NCI-H2227 treated with DMSO at 0.1 percent for 48 hours (cell line): Measurements from ENCODE around the gene IP6K3.

Experiments used
- DNase-seq: peaks from one replicate; lab custom pipeline; 2025; lab: John Stamatoyannopoulos, UW

IP6K3 gene

DNA sequence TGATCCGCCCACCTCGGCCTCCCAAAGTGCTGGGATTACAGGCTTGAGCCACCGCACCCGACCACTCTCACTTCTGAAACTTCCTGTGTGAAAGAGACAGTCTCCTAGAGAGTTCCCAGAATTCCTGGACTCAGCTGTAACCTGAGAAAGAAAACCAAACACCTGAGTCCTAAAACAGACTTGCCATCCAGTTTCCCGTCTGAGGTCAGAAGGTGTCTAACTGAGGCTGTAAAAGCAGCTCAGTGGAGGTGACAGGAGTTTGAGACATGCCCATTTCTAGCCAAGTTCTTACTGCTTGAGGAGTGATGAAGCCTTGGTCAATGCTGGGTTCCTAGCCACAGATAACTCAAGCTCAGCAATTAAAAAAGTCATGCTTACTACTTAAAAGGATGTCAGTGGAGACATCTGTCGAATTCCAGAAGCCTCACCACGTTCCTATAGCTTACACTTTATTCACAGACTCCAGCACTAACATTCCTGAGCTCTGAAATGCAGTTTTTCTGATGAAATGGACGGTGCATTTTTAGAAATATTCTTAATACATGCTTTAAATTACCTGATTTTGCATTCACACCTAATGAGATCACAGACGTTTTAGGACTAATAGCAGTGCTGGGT lies 41.3 kb downstream of the IP6K3 start:
- DNase-seq: no peak

DNA sequence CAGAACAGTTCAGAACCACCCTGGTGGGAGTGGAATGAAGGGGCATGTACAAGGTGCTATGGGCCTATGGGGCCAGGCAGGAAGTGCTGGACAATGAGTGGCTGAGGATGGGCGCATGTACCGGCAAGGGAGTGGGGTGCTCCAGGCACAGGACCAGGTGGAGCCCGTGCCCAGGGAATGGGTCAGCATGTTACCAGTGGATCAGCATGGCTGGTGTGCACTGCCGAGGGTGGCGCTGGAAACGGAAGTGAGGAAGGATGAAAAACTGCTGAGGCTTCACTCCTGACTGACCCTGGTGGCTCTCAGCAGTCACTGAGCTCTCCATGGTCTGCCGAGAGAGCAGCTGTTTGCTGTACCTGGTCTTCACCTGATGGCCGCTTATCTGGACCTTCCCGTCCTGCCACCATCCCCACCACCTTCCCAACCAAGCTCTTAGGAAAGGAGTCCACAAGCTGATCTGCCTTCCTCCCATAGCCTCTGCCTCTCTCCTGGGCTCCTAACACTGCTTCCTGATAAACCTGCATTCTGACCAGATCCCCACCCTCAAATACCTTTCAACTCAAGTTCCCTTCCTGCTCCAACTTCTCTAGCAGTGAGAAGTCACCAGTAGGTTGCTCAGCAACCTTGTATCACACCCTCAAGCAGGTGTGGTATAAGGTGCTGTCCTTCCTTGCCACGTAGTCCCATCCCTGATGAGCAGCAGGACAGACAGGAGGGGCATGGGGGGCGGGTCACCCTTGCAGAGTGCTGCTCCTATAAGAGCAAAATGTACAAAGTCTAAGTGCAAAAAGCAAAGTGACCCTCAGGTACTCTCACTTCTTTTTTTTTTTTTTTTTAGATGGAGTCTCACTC lies 42.3 kb downstream of the IP6K3 start:
- no peak for DNase-seq

DNA sequence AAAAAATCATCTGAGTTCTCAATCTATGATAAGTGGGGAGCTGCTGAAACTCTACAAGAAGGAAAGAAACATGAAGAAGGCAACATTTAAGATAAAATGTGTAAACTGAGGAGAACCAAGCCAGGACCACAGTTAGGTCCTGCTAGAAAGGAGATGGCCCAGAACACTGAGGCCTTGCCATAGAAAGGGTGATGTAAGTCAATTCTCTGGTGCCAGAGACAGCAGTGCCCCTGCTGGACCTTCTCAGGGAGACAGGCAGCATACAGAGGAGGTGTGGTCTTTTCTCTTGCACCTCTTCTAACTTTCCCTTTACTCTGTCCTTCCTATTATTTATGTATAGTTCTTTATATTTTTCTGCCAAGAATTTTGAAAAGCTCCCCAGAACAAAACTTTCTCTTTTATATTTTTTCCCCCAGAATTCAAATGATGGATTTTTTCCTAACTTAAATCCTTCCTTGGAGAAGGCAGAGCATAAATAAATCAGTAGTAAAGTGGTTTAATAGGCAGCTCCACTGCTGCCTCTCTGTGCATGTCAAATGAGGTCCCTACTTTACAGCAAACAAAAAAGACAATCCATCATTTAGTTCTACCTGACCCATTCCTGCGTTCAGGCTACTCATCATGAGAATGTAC lies 44.2 kb downstream of the IP6K3 start:
- DNase-seq: peak; percentile 14

DNA sequence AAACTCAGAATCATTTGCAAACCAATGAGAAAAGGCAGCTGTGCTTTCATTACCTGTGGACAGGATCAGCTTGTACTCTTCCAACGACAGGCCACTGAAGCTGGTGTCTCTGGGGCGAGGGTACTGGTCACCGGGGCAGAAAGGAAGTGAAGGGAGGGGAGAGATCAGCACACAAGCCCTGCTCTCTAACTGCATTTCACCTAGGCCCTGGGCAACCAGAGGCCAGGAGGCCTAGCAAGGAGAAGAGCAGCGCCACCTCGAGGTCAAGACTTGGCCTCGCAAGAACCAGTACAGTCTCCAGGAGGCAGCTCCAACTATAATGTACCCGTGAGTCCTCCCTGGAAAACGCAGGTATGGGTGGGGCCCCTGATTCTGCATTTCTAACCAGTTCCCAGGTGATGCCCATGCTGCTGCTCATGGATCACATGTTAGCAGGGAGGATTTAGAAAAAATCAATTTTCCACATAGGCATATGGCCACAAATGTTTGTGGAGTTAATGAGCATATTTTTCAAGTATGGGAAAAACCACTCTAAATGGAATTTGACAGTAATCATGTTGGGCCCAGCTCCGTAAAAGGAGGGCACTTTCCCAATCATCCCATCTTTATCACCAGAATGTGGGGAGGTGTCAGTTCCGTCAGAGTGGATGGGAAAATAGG lies 46.2 kb downstream of the IP6K3 start:
- peak; percentile 29 for DNase-seq

DNA sequence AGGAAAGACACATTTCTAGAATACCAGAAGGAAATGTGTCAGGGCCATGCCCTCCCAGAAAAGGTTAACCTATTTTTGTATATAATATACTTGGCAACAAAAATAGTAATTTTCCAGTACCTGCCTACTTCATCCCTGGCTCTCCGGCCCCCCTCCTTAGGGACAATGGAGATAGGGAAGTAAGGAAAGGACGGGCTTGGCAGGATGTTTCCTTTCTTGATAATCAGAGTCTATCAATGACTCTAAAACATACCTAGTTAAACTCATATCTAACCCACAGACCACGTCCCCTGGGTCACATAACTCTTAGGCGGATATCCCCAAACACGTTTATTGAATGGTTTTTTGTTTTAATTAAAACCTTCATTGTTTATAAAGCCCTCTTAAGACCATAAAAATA lies 47.0 kb downstream of the IP6K3 start:
- DNase-seq: no peak

DNA sequence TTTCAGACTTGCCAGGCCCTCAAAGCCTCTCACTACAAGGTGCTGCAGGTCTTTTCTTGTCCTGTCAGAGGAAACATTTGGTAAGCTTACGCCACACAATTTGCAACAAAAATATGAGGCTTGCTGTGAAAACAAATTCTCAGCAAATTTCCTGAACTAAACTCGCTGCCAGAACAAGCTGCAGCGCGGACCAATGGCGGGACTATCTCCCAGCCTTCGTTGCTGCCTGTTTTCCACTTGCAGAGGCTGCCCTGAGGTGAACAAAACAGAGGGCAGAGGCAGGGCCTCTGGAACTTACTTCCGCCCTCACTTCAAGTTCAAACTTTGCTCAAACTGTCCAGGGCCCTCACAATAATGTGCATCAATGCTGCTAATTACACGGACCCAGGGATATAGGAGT lies 47.6 kb downstream of the IP6K3 start:
- DNase-seq: no peak

DNA sequence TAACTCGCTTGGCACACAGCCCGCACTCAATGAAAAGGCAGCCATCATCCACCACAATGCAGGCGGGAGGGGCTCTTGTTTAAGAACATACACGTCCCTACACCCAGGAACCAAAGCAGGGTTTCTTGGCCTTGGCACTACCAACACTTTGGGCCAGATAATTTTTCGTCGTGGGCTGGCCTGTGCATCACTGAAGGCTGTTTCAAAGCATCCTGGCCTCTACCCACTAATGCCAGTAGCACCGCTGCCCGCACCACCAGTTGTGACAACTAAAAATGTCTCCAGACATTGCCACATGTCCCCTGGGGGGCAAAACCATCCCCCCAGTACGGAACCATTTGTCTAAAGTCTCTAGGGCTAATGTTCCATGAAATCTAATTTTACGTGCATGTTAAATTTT lies 48.2 kb downstream of the IP6K3 start:
- DNase-seq: no peak

DNA sequence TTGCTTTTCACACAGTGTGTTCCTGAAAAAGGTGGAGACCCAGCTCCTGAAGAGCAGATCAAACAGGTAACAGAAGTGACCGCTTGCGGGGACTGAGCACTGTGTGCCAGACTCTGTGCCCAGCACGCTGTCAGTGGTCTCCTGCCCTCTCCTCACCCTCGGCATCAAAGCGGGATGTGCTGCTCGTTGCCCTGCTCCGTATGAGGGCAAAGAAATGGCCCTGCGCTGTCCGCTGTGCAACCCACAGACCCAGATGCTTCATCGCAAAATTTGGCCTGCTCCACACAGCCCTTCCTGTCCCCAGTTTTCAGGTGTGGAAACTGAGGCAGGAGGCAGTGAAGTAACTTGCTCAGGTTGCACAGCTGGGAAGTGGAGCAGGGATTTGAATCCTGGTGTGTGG lies 48.9 kb downstream of the IP6K3 start:
- no peak for DNase-seq

DNA sequence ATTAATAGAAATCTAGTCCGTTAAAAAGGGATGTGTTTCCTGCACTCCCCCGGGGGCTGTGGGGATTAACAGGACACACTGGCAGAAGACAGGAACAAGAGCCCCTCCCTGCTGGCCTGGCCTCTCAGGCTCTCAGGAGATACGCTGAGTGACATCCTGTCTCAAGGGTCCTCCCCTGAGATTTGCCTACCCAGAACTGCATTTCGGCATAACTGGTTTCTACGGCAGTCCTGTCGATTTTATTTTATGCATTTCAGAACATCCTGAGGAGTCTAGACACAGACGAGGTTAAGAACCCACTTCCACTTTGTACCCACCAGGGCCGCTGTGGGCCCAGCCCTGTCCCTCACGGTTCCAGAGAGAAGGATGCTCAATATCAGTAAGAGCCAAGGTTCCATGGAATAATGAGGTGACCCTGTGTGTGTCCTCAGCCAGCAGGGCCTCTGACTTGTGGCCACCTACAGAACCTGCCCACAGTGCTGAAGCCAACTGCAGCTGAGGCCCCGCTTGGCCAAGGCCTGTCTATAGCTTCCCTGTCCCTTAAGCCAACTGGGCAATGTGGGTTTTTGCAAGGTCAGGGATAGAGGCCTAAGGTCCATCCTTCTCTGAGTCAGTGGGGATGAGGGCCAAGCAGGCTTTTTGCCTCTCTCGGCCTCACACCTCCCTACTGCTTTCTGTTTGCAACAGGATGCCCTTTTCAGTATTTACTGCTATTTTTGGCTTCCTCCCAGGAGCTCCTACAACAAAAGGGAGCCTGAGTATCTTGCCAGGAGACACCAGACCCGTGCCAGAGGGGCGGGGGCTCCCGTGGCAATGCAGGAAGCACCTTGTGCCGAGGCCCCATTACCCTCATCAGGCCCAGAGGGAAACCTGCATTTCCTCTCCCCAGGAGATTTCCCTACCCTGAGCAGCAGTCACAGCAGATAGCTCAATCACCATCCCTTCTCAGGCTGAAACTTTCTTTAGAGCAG lies 49.9 kb downstream of the IP6K3 start:
- DNase-seq: no peak

DNA sequence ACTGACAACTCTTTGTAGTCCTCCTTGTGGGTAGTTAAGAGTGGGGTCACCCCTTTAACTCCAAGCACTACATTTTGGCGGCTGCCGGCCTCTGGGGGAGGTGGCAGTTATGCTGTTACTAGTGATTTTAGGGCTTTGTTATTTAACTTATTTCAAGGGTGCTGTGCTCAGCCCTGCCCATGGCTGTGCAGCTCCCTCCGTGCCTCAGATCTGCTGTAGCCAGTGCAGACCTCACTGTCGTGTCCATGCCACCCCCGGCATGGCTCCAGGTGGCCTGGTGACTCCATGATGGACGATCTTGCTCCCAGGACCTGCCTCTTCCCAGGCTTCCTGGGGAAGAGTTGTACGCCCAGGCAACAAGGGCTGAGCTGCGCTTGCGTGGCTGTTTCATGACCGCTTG lies 50.6 kb downstream of the IP6K3 start:
- DNase-seq: no peak

DNA sequence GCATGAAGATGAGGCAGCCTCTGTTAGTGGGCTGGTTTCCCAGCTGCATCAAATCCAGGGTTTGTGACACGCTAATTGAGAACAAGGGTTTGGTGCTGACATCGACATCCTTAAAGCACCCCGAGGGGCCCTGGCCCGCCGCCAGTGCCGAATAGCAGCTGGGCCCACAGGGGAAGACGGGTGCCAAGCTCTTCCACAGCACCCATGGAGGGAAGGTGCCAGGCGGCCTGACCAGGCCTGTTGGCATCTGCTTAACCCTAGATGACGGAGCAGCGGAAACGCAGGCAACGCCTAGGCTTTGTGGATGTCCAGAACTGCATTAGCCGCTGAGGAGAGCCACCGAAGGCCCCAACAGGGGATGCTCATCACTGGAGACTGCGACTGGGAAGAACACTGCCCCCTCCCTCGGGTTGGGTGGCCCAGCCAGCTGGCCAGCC lies 51.2 kb downstream of the IP6K3 start:
- DNase-seq: no peak

DNA sequence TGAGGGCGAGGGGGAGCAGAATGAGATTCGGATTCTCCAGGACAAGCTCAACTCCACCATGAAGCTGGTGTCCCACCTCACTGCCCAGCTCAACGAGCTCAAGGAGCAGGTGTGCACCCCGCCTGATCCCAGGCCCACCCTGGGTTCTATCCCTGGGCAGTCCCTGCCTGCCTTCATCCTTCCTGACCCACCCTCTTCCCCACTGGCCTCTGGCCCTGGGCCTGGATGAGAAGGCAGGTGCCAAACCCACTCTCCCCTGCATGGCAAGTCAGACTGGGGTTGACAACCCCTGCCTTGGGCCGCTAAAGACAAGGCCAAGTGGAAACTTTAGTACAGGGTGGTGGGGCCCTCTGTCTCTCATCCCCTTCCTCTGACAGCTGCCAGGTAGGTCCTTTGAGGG lies 51.7 kb downstream of the IP6K3 start:
- no peak for DNase-seq

DNA sequence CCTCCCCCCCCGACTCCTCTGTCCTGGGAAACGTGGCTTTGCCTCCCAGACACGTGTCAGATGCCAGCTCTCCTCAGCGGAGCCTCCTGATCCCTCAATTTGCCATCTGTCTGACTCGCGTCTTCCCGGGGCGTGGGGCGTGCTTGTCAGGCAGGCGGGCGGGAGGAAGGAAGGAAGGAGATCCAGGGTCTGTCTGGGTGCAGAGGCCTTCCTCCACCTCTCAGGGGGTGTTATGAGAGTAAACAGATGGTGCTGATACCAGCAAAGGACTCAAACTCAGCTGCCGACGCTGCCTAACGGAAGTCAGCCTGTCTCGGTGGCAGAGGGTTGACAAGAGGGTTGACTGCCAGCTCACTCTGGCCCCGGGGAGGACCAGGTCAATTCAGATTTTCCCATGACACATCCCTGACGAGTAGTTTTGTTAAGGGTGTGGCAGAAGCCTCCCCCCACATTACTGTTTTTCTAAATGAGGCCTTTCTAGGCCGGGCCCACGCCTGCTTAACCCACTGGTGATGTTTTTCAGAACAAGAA lies 52.2 kb downstream of the IP6K3 start:
- peak; percentile 22 for DNase-seq

DNA sequence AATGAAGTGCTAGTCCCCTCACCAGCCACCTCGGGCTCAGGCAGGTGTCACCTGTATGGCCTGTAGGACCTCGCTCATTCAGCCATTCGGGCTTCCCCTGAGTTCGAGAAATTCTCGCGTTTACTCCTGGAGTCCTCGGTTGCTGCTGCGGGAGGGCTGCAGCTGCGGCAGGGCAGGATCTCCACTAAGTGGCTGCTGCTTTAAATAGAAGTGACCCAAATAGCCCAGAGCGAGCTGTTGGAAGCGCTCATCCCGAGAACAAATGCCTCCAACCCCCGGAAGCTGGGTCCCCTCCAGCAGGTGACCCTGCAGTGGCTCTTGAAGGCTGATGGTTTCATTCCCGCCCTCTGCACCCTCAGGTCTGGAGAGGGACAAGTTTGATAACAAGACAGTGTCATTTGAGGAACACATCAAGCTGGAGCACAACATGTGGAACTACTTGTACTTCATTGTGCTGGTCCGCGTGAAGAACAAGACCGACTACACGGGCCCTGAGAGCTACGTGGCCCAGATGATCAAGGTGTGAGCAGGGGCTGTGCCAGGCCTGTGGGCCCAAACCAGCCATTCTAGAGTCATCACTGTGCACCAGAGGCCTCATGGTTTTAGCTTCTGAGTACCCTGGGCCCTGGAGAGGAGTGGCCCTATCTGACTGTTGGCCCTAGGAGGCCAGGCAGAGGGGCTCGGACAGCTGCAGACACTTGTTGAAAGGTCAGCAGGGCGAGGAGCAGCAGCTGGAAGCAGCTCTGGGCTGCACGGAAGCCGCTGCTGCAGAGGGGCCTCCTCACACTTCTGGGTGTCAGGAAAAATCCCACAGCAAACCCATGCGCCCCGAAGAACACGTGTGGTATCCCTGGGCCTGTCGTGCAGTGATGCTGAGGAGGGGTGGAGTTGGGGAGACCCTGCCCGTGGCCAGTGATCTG lies 53.3 kb downstream of the IP6K3 start:
- DNase-seq: no peak

DNA sequence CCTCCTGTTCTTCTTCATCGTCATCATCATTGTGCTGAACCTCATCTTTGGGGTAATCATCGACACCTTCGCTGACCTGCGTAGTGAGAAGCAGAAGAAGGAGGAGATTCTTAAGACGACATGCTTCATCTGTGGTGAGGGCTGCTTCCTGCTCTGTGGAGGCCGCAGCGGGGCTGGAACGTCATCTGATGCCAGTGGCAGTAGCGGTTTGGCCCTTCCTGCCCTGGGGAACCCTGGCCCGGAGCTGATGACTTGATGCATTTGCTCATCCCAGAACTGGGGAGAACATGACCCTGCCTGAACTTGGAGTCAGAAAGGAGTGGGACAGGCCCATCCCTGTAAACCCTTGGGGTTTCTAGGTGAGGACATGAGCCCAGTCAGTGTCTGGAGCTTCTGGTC lies 53.9 kb downstream of the IP6K3 start:
- DNase-seq: no peak

DNA sequence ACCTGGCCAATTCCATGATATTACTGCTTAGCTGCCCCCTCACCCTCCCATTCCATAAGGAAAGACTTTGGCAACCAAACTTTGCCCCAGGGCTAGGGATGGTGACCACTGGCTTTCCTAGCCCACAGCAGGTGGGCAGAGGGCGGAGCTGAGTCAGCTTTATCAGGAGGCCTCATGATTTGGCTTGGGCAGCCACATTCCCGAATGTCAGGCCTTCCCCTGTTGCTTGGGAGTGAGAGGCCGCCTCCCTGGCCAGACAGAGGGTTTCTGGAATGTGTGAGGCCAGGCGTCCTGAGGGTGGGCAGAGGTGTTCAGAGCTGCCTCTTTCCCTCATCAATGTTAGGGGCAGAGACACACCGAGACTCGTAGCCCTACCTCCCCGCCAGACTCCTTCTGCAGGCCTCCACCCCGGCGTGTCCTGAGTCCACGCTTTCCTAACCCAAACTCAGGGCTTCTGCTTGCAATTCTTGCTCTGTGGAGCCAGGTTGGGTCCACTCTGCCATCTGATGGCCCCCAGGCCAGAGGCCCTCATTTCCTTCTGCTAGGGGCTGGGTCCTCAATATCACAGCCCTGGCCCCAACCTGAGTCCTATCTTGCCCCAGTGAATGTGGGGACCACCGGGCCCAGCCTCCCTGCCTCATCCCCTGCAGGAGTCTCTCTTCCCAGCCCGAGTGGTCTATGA lies 54.5 kb downstream of the IP6K3 start:
- DNase-seq: no peak

DNA sequence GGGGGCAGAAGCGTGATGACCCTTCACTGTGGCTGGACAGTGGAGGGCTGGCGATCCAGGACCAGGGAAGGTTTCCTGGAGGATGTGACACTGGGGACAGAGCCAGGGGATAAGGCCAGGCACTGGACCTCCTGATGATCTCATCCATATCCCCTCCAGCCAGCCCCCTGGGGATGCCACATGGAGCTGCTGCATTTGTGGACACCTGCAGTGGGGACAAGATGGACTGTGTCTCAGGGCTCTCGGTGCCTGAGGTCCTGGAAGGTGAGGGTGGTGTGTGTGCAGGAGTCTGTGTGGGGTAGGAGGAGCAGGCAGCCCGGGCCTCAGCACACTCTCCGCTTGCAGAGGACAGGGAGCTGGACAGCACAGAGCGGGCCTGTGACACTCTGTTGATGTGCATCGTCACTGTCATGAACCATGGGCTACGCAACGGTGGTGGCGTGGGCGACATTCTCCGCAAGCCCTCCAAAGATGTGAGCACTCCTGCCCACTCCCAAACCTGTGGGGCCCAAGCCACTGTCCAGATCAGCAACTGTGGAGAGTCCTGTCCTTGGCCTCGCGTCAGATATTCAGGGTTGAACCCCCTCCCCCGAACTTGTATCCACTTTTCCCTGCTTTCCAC lies 55.1 kb downstream of the IP6K3 start:
- DNase-seq: no peak

DNA sequence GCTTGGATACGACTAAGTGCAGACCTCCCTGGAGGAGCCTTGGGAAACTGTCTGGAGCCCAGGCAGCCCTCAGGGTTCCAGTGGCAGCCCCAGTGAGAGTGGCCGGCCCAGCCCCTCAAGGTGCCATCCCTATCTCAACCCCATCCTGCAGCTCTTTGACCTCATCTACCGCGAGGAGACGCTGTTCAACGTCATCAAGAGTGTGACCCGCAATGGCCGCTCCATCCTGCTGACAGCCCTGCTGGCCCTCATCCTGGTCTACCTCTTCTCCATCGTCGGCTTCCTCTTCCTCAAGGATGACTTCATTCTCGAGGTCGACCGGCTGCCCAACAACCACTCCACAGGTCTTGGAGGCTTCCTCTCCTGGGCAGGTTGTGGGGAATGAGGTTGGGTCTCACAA lies 55.9 kb downstream of the IP6K3 start:
- DNase-seq: no peak

DNA sequence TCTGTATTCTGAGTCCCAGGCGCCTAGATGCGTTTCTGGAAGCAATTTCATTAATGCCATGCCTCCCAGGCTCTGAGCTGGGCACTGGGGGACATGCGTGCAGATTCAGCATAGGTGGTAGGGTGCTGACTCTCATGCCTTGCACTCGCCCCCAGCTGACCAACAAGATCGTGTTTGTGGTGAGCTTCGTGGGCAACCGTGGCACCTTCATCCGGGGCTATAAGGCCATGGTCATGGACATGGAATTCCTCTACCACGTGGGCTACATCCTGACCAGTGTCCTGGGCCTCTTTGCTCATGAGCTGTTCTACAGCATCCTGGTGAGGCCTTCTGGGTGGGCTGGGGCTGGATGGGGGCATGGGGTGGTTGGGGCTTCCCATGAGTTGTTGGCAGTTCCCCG lies 56.8 kb downstream of the IP6K3 start:
- DNase-seq: no peak
